SK-N-SH treated with all-trans-retinoic acid at 6 μM for 48 hours (cell line): ENCODE measurements around the gene OXA1L.

ENCODE experiments used
- ATAC-seq: fragments of 200-7000 bp; cut with Tn5 transposase; 3 replicates; pipeline ENCODE4 v1.9.1; 2020; ENCODE audit warnings: mild to moderate bottlenecking, moderate library complexity
- ARNTL ChIP-seq: fragments of 450-650 bp; formaldehyde crosslinking; IDR thresholded peaks from 2 replicates; pipeline ENCODE4 v1.5.0; 2020; ENCODE audit warnings: low read depth, mild to moderate bottlenecking, moderate library complexity, borderline replicate concordance
- BACH2 ChIP-seq: fragments of 250-450 bp; sonication (Bioruptor Pico); IDR thresholded peaks from 2 replicates; pipeline ENCODE4 v1.9.0; 2021; ENCODE audit warnings: mild to moderate bottlenecking, borderline replicate concordance
- CREB5 ChIP-seq: fragments of 250-450 bp; sonication (Bioruptor Pico); IDR thresholded peaks from 2 replicates; pipeline ENCODE4 v1.5.1; 2020; ENCODE audit warnings: low read depth, mild to moderate bottlenecking, moderate library complexity
- CSDC2 ChIP-seq: fragments of 250-450 bp; sonication (Bioruptor Pico); IDR thresholded peaks from 2 replicates; pipeline ENCODE4 v1.5.0; 2020; ENCODE audit warnings: mild to moderate bottlenecking, moderate library complexity
- ESRRG ChIP-seq: fragments of 250-450 bp; sonication (Bioruptor Pico); IDR thresholded peaks from 2 replicates; pipeline ENCODE4 v1.6.1; 2021; ENCODE audit warnings: mild to moderate bottlenecking
- GLIS3 ChIP-seq: fragments of 250-450 bp; sonication (Bioruptor Pico); IDR thresholded peaks from 2 replicates; pipeline ENCODE4 v1.5.0; 2020; ENCODE audit warnings: mild to moderate bottlenecking, moderate library complexity
- ISL1 ChIP-seq: fragments of 250-450 bp; sonication (Bioruptor Pico); IDR thresholded peaks from 2 replicates; pipeline ENCODE4 v2.1.2; 2022; ENCODE audit warnings: mild to moderate bottlenecking, moderate library complexity
- OSR1 ChIP-seq: fragments of 250-450 bp; sonication (Bioruptor Pico); IDR thresholded peaks from 2 replicates; pipeline ENCODE4 v1.8.0; 2022; ENCODE audit warnings: moderate library complexity, mild to moderate bottlenecking, inconsistent platforms
- PATZ1 ChIP-seq: fragments of 250-450 bp; sonication (Bioruptor Pico); IDR thresholded peaks from 2 replicates; pipeline ENCODE4 v1.8.0; 2020; ENCODE audit warnings: mild to moderate bottlenecking, moderate library complexity, borderline replicate concordance
- PPARA ChIP-seq: fragments of 250-450 bp; sonication (Bioruptor Pico); IDR thresholded peaks from 2 replicates; pipeline ENCODE4 v1.5.0; 2020; ENCODE audit warnings: mild to moderate bottlenecking, borderline replicate concordance
- SNAI2 ChIP-seq: fragments of 250-450 bp; sonication (Bioruptor Pico); IDR thresholded peaks from 2 replicates; pipeline ENCODE4 v1.5.0; 2020; ENCODE audit warnings: mild to moderate bottlenecking, moderate library complexity
- TCF4 ChIP-seq: fragments of 250-450 bp; sonication (Bioruptor Pico); IDR thresholded peaks from 2 replicates; pipeline ENCODE4 v1.8.0; 2021; ENCODE audit warnings: mild to moderate bottlenecking, moderate library complexity, borderline replicate concordance
- TOX ChIP-seq: fragments of 250-450 bp; sonication (Bioruptor Pico); IDR thresholded peaks from 2 replicates; pipeline ENCODE4 v1.8.0; 2021; ENCODE audit warnings: mild to moderate bottlenecking, moderate library complexity, borderline replicate concordance
- TSHZ2 ChIP-seq: fragments of 250-450 bp; sonication (Bioruptor Pico); IDR thresholded peaks from 2 replicates; pipeline ENCODE4 v1.5.0; 2020; ENCODE audit warnings: mild to moderate bottlenecking, moderate library complexity
- ZC3H10 ChIP-seq: fragments of 250-450 bp; sonication (Bioruptor Pico); IDR thresholded peaks from 2 replicates; pipeline ENCODE4 v1.5.1; 2021; ENCODE audit warnings: mild to moderate bottlenecking, moderate library complexity
- ZFP3 ChIP-seq: fragments of 250-450 bp; sonication (Bioruptor Pico); IDR thresholded peaks from 2 replicates; pipeline ENCODE4 v1.5.0; 2020; ENCODE audit warnings: mild to moderate bottlenecking, moderate library complexity
- ZFP30 ChIP-seq: fragments of 450-650 bp; formaldehyde crosslinking; IDR thresholded peaks from 2 replicates; pipeline ENCODE4 v1.5.0; 2022; ENCODE audit warnings: mild to moderate bottlenecking, moderate library complexity
- ZNF565 ChIP-seq: fragments of 450-650 bp; formaldehyde crosslinking; conservative IDR thresholded peaks from 2 replicates; pipeline ENCODE4 v1.5.0; 2020; ENCODE audit warnings: low read depth, mild to moderate bottlenecking, moderate library complexity
- ZNF70 ChIP-seq: fragments of 450-650 bp; formaldehyde crosslinking; IDR thresholded peaks from 2 replicates; pipeline ENCODE4 v1.5.0; 2020; ENCODE audit warnings: mild to moderate bottlenecking, moderate library complexity
- ZNF8 ChIP-seq: fragments of 450-650 bp; formaldehyde crosslinking; IDR thresholded peaks from 2 replicates; pipeline ENCODE4 v1.5.0; 2020; ENCODE audit warnings: mild to moderate bottlenecking, moderate library complexity
- TF ChIP-seq, protein P1 (sequence below): fragments of 250-450 bp; sonication (Bioruptor Pico); IDR thresholded peaks from 2 replicates; pipeline ENCODE4 v1.8.0; 2021; ENCODE audit warnings: low read depth, mild to moderate bottlenecking, moderate library complexity, borderline replicate concordance

The OXA1L gene

DNA sequence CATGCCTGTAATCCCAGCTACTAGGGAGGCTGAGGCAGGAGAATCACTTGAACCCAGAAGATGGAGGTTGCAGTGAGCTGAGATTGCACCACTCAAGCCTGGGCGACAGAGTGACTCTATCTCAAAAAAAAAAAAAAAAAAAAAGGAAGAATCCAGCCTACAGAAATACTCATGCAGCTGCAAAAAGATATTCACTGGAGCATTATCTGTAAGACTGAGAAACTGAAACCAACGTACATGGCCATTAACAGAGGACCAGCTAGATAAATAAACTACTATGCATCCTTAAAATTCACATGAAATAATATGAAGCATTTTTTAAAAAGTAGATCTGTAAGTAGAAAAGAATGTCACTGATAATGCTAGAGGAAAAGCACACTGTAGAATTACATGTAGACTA is 45.2 kb downstream of the OXA1L start:
- TF ChIP-seq ZFP30 (CRISPR knock-in tag) (no peak), TSHZ2 (no peak), PPARA (no peak), GLIS3 (CRISPR knock-in tag) (no peak), CSDC2 (CRISPR knock-in tag) (no peak), ZNF8 (no peak), ZC3H10 (CRISPR knock-in tag) (no peak), ZNF70 (no peak), BACH2 (CRISPR knock-in tag) (no peak), CREB5 (CRISPR knock-in tag) (no peak), ZFP3 (no peak), ZNF565 (CRISPR knock-in tag) (no peak), SNAI2 (CRISPR knock-in tag) (no peak), TOX (CRISPR knock-in tag) (no peak), PATZ1 (CRISPR knock-in tag) (no peak), ESRRG (CRISPR knock-in tag) (no peak)
- TF ChIP-seq, protein P1, sequence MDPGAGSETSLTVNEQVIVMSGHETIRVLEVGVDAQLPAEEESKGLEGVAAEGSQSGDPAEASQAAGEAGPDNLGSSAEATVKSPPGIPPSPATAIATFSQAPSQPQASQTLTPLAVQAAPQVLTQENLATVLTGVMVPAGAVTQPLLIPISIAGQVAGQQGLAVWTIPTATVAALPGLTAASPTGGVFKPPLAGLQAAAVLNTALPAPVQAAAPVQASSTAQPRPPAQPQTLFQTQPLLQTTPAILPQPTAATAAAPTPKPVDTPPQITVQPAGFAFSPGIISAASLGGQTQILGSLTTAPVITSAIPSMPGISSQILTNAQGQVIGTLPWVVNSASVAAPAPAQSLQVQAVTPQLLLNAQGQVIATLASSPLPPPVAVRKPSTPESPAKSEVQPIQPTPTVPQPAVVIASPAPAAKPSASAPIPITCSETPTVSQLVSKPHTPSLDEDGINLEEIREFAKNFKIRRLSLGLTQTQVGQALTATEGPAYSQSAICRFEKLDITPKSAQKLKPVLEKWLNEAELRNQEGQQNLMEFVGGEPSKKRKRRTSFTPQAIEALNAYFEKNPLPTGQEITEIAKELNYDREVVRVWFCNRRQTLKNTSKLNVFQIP, result no peak
- ATAC-seq, result no peak

- 0 out of 3 replicates have a peak, but pooled peaks have one; percentile 27 for ATAC-seq
- TF ChIP-seq ISL1 (CRISPR knock-in tag) (no peak), ESRRG (CRISPR knock-in tag) (no peak), PPARA (no peak), ARNTL (CRISPR knock-in tag) (no peak), ZC3H10 (CRISPR knock-in tag) (no peak)
- TF ChIP-seq, all 23 proteins: peak for 0
Observed at GRCh38 chr14:22812744-22813143, 46.3 kb downstream of the OXA1L start.

DNA sequence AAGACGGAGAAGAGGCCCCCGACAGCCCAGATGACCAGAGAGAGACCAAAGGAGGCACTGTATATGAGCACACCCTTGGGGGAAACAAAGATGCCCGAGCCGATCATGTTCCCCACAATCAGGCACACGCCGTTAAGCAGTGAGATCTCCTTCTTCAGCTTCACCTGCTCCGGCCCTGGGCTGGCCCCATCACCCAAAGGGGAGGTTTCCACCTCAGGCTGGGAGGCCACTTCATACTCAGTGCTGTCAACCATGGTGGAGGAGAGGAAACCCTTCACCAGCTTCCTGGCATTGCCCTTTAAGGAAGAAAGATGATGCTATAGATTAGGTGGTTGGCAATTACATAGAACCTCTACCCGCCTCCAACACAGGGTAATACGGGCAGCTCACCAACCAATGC is 46.7 kb downstream of the OXA1L start:
- TF ChIP-seq, protein P1, result no peak
- TF ChIP-seq TCF4, result no peak
- no peak for TF ChIP-seq ZNF8
- no peak for TF ChIP-seq ZC3H10 (CRISPR knock-in tag)
- no peak for TF ChIP-seq ZNF70
- TF ChIP-seq TSHZ2, result no peak
- TF ChIP-seq OSR1, result no peak
- TF ChIP-seq ZFP30 (CRISPR knock-in tag), result no peak
- TF ChIP-seq, all 23 proteins: peak for 0
- no peak for ATAC-seq
